GM19025 (cell line): Measurements from ENCODE around the gene CTCFL.

Experiments used
- ATAC-seq: cut with Tn5 transposase; IDR thresholded peaks from one replicate; pipeline ENCODE4 v1.9.1; 2021; ENCODE audit warnings: mild to moderate bottlenecking, low read depth, moderate library complexity; ENCODE audit not compliant: unreplicated experiment

CTCFL gene

GRCh38 chr20:57537822-57538221 lies 12.9 kb upstream of the CTCFL start:
- ATAC-seq = no peak

GRCh38 chr20:57536771-57537724 lies 12.1 kb upstream of the CTCFL start:
- no peak for ATAC-seq

- ATAC-seq = no peak
Measured at GRCh38 chr20:57536120-57536708, 11.3 kb upstream of the CTCFL start.

- no peak for ATAC-seq
Measured at GRCh38 chr20:57535297-57535696, 10.4 kb upstream of the CTCFL start.

- no peak for ATAC-seq
Measured at GRCh38 chr20:57532104-57532503, 7.2 kb upstream of the CTCFL start.

- no peak for ATAC-seq
Measured at GRCh38 chr20:57530327-57530981, 5.5 kb upstream of the CTCFL start.

- ATAC-seq = no peak
Measured at GRCh38 chr20:57529810-57530209, 4.9 kb upstream of the CTCFL start.

- no peak for ATAC-seq
Measured at GRCh38 chr20:57529160-57529585, 4.2 kb upstream of the CTCFL start.

- no peak for ATAC-seq
Measured at GRCh38 chr20:57528148-57528547, 3.2 kb upstream of the CTCFL start.

- ATAC-seq = no peak
Measured at GRCh38 chr20:57527728-57528127, 2.8 kb upstream of the CTCFL start.

- no peak for ATAC-seq
Measured at GRCh38 chr20:57526885-57527460, 2.0 kb upstream of the CTCFL start.

GRCh38 chr20:57526087-57526884 lies 1.3 kb upstream of the CTCFL start:
- no peak for ATAC-seq

- ATAC-seq = no peak
Measured at GRCh38 chr20:57525328-57526086, 567 bp upstream of the CTCFL start.

GRCh38 chr20:57523782-57524181 lies 1.2 kb downstream of the CTCFL start:
- no peak for ATAC-seq

- ATAC-seq = no peak
Measured at GRCh38 chr20:57522380-57523140, 2.4 kb downstream of the CTCFL start.

- no peak for ATAC-seq
Measured at GRCh38 chr20:57517904-57518303, 7.0 kb downstream of the CTCFL start.

- no peak for ATAC-seq
Measured at GRCh38 chr20:57514273-57514751, 10.6 kb downstream of the CTCFL start.

GRCh38 chr20:57513199-57513598 lies 11.7 kb downstream of the CTCFL start:
- ATAC-seq = no peak

GRCh38 chr20:57512432-57512831 lies 12.5 kb downstream of the CTCFL start:
- no peak for ATAC-seq
